GM04503 (cell line): ENCODE measurements around the gene STK36.

ENCODE experiments used
- DNase-seq: peaks from one replicate; pipeline ENCODE4 v3.0.0-alpha.2; 2012; ENCODE audit warnings: low read depth

The STK36 gene

GRCh38 chr2:218720048-218721041 is 48.5 kb downstream of the STK36 start:
- DNase-seq: no peak

- no peak for DNase-seq
Observed at GRCh38 chr2:218721488-218721887, 49.6 kb downstream of the STK36 start.

DNA sequence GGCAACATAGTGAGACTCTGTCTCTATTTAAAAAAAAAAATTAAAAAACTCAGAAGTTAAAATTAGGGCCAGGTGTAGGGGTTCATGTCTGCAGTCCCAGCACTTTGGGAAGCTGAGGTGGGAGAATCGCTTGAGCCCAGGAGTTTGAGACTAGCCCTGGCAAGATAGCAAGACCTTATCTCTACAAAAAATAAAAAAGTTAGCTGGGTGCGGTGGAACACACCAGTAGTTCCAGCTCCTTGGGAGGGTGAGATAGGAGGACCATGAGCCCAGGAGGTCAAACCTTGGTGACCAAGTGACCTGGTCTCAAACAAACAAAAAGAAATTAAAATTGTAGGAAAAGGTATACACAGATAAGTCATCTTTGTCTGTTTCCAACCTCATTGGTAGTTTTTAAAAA is 50.0 kb downstream of the STK36 start:
- no peak for DNase-seq

DNA sequence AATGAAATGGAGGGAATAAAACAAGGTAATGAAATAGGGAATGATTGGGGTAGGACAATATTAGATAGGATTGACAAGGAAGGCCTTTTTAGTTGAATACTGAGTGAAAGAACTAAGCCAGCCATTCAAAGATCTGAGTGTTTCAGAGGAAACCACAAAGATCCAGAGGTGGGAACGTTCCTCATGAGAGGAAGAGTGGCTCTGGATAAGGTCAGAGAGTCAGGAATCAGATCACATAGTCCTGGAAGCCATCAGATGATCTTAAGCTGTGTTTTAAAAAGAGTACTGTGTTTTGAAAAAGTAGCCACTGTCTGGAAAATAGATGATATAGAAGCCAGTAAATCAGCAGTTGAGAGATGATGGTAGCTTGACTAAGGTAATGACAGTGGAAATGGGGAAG is 50.5 kb downstream of the STK36 start:
- DNase-seq: no peak

DNA sequence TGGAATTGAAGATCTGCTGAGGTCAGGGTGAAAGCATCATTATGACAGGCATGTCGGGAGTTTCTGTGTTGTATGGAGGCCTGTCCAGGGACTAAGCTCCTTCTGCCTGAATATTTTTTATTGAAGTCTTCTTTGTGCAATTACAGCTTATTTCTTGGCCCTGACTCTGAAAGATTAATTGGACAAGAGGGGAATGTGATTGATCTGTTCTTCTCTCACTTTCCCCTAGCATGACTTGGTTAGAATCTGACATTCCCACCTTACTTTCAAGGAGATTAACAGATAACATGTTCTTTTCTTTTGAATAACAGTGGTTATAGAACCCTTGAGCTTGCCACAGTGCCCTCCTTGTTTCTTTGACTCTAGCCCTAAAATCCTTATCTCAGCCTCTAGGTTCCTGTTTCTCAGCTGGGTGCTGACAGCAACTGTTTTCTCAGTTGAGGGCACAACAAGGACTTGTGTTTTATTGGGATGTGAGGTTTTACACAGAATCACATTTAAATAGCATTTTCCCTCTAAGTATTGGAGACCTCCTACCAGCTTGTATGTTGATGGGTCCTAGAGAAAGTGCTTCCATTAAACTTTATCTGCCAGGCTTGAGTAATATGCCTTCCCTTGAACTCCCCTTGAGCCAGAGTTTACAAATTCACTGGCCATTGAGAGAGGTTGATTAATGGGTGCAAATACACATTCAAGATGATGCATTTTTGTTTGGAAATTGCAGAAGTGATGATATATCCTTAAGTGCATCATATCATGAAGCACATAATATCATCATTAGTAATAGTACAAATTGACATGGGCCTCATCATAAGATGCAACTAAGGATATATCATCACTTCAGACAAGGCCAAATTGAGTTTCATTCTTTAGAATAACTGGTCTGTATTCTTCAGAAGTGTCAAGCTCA is 51.2 kb downstream of the STK36 start:
- no peak for DNase-seq

DNA sequence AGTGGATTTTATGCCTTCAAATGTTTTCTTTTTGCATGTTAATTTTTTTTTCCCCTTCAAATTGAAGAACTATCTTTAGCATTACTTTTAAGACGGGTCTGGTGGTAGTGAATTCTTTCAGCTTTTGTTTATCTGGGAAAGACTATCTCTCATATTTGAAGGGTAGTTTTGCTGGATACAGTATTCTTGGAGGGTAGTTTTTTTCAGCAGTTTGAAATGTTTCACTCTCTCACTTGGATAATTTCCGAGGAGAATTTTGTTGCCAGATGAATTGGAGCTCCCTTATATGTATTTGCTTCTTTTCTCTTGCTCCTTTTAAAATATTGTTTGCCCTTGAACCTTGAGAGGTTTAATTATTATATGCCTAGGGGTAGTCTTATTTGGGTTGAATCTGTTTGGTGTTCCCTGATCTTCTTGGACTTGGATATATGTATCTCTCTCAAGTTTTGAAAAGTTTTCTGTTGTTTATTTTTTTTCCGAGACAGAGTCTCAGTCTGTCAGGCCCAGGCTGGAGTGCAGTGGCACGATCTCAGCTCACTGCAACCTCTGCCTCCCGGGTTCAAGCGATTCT is 54.2 kb downstream of the STK36 start:
- DNase-seq: no peak

DNA sequence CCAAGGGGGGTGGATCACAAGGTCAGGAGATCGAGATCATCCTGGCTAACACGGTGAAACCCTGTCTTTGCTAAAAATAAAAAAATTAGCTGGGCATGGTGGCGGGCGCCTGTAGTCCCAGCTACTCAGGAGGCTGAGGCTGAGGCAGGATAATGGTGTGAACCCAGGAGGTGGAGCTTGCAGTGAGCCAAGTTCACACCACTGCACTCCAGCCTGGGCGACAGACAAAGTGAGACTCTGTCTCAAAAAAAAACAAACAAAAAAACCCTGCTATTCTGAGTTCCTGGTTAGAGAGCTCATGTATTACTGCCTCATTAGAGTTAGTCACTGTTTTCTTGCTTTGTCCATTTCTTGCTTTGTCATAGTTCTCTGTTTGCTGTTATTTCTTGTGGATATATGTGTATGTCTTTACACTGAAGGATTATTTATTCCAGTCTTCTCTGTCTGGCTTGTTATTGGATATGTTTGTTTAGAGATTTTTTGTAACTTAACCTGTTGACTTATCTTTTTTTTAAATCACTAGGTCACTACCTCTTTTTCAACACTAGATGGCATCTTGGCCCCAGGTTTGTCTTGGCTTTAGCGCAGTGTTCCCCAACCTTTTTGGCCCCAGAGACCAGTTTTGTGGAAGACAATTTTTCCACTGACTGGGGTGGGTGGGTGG is 55.7 kb downstream of the STK36 start:
- DNase-seq: no peak

- DNase-seq: no peak
Observed at GRCh38 chr2:218729640-218730039, 57.8 kb downstream of the STK36 start.

- DNase-seq: no peak
Observed at GRCh38 chr2:218732052-218732760, 60.3 kb downstream of the STK36 start.

- no peak for DNase-seq
Observed at GRCh38 chr2:218732761-218733158, 60.9 kb downstream of the STK36 start.

GRCh38 chr2:218733171-218734021 is 61.5 kb downstream of the STK36 start:
- DNase-seq: no peak

DNA sequence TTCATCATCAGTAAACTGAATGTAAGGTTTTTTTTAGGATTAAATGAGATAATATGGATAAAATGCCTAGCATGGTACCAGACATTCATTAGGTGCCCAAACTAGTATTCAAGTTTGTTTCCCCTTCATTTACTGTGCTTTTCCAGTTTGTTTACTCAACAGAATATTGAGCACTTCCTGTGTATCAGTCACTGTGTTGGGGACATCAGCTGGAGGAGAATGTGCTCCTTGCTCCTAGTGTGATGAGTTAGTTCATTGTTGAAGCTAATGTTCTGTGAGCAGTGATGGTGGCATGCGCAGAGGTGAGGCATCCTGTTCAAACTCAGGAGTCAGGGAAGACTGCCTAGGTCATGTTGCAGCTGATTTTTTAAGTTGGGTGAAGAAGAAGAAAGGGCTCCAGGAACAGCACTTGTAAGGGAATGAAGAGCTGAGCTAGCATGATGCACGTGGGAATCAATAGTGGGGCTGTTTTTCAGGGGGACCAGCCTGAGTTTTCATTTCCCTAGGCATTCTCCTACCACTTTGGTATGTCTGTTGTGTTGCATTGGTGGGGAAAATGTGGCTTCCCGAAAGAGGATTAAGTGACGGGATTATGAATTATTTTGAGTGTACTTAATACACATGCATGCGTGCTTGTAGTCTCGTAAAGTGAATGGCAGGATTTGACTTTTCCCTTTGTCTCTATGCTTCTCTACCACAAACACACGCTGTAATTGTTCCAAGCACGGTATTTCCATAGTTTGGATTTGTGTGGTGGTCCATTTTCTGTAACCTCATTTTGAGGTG is 62.5 kb downstream of the STK36 start:
- DNase-seq: no peak

GRCh38 chr2:218736531-218736930 is 64.6 kb downstream of the STK36 start:
- DNase-seq: no peak

- DNase-seq: no peak
Observed at GRCh38 chr2:218743068-218743467, 71.2 kb downstream of the STK36 start.

GRCh38 chr2:218744615-218745014 is 72.7 kb downstream of the STK36 start:
- no peak for DNase-seq

DNA sequence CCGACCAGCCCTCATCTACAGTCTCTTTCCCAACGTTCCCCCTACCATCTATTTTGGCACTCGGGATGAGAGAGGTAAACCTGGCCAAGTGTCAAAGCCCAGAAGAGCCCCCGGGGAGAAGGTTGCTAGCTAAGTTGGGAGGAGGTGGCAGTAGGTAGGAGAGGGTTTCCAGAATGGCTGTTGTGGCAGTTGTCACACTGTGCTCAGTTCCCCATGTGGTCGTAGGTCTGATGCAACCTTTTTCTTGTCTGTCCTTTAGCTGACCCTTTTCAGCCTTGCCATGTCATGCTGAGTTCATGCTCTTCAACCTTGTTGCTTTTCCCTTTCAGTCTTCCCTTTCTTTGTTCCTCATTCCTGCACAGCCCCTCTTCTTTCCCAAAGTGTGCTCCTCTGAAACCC is 73.3 kb downstream of the STK36 start:
- DNase-seq: no peak

DNA sequence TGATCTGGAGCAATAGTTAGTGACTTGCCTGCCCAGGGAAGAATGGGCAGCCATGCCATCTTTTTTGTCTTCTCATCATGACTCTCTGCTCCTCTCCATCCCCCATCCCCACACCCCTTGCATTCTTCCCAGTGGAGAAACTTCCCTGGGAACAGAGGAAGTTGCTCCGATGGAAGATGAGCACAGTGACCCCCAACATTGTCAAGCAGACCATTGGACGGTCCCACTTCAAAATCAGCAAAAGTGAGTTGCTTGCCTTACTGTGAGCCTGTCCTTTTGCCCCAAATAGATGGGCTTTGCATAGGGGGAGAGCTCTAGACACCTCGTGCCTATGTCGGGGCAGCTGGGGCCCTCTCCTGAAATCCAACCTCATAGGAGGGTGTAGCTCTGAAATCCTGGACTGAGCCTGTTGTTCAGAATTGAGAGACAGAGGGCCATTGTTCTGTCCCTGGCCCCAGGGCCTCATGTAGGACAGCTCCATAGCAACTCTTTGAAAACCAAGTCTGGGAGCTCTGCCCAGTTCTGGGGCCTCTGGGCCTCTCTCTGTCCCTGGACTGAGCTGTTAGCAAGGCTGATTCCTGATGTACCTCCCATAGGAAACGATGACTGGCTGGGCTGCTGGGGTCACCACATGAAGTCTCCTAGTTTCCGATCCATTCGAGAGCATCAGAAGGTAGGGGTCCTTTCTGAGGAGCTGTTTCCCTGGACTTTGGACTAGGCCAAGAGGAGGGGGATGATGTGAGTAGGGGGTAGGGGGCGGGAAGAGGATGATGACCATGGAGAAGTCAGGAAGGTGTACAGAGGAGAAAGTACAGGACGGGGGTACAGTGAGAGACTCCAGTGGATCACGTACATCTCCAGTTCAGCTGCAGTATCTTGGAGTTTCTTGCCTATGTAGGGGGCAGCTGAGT is 73.9 kb downstream of the STK36 start:
- DNase-seq: no peak

DNA sequence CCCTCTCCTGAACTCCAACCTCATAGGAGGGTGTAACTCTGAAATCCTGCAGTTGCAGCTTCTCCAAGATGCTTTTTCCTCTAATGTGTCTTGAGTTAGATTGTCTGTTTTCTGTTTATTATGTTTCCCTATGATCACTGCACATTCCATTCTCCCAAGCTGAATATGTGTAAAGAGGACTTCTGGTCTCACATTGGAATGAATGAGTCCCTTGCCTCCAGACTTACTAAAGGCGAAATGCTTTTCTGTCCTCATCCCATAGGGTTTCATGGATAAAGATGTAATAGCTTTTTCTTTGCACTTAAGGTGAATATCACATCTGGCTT is 74.5 kb downstream of the STK36 start:
- DNase-seq: no peak

DNA sequence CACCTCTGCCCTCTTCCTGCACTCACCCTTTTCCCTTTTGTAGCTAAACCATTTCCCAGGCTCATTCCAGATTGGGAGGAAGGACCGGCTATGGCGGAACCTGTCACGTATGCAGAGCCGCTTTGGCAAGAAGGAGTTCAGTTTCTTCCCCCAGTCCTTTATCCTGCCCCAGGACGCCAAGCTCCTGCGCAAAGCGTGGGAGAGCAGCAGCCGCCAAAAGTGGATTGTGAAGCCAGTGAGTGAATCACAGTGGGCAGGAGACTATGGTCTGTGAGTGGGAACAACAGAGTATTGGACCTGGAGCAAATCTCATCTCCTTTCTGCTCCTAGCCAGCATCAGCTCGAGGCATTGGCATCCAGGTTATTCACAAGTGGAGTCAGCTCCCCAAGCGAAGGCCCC is 75.1 kb downstream of the STK36 start:
- no peak for DNase-seq
